Stimulated activated CD4-positive, alpha-beta T cell treated with anti-CD3 and anti-CD28 coated beads, Interleukin-2, amount 100 ng/mL, for 4 hours (primary cell): ENCODE measurements around the gene UBAP1L.
"Not testable (repeated sequence)": the region's sequence is repeated elsewhere in the genome, so short reads cannot be mapped to it uniquely, and the experiment has no call there.

Experiments
- DNase-seq: peaks from one replicate; pipeline ENCODE4 v3.0.0-alpha.2; 2020; ENCODE audit warnings: low read depth

The UBAP1L gene

DNA sequence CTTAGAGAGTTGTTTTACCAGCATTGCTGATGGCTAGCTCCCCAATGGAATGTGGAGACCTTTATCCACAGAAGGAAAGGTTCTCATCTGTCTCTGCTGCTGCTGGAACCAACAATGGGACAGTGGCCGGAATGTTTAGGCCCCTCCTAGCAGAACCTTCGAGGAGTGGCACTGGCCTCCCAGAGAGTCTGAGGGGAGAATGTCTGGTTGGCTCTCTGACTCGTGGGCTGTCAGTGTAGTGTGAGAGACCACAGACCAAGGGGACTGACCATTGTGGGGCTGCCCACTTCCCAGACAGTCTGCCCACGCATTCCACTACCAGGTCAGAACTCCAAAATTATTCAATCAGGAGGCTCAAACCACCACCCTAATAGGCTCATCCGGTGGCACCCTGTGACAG is 52.3 kb downstream of the UBAP1L start:
- no peak for DNase-seq

DNA sequence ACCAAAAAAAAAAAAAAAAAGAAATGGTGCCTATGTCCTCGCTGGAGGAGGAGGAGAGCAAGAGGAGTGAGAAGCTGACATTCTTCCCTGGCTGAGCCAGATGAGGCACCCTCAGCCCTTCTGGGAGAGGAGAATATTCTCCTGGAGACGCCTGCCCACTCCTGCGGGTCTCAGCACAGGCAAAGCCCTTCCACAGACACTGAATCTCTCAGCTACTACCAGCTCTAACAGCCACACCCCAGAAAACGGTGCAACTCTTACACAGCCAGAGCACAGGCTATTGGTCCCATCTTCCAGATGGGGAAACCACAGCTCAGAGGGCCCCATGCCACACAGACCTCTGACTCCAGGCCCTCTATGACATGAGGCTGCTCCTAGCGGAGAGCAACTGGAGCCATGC is 52.9 kb downstream of the UBAP1L start:
- DNase-seq = no peak

DNA sequence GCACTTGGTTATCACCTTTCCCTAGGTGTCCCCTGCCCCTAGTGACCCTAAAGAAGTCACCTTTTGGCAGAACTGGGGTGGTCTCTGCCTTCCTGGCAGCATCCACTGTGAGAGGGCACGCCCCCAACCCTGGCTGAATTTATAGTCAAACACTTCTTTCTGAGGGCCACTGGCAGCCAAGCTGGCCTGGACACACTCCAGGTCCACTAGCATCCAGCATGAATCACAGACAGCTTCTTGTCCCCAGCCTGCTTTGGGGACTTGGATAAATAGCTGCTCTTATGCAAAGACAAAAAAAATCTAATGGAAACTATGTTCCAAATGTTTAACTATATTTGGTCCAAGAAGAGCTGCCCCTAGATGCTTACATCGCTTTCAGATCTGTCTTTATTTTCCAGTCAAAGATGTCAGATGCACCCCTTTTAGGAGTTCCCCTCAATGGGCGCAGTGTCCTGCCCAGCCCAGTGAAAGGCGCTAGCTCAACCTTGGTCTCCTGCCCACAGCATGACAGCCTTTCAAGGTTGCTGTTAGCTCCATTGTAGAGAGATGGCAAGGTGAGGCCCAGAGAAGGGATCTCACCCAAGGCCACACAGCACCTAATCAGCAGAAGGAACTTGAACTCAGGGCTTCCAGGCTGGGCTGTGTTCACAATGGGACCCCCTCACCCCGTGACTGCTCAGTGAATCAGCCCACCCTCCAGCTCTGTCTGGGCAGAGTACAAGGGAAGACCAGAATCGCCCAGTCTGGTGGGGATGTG is 54.2 kb downstream of the UBAP1L start:
- no peak for DNase-seq

- DNase-seq = no peak
Measured at GRCh38 chr15:65059931-65060596, 54.9 kb downstream of the UBAP1L start.

- no peak for DNase-seq
Measured at GRCh38 chr15:65059369-65059750, 55.6 kb downstream of the UBAP1L start.

GRCh38 chr15:65058394-65059368 is 56.3 kb downstream of the UBAP1L start:
- DNase-seq = no peak

DNA sequence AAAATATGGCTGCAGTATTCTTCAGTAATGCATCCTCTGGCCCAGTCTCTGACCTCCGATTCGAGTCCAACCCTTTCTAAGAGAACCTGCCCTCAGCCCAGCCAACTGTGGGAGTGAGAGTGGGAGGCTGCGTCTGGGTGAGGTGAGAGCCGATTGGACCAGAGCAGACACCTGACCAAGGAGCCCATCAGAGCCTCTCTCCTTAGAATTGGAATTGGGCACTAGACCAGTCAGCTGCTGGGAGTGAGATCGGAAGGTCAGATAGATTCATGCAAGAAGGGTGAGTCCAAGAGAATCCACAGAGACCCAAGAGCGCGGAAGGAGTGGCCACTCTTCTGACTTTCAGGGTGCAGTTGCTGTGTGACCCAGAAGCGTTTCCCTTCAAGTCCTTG is 57.5 kb downstream of the UBAP1L start:
- DNase-seq = no peak

GRCh38 chr15:65056868-65057548 is 58.0 kb downstream of the UBAP1L start:
- no peak for DNase-seq

DNA sequence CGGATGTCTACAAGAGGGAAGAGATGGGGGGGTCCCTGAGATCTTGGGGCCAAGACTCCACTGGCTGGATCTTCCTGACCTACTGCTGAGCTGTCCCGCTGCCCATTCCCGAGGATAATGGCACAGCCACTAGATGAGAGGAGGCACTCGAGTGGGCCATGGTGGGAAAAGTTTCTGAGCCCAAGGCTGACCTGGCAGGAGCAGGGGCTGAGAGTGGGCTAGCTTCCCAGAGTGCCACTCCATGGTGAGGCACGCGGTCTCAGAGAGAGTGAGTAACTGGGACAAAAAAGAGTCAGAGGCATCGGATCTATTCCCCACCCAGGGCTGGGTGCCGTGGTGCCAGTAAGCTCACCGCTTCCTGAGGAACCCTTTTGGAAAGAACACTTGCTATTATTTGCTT is 58.9 kb downstream of the UBAP1L start:
- DNase-seq = no peak

GRCh38 chr15:65055201-65055870 is 59.7 kb downstream of the UBAP1L start:
- no peak for DNase-seq

DNA sequence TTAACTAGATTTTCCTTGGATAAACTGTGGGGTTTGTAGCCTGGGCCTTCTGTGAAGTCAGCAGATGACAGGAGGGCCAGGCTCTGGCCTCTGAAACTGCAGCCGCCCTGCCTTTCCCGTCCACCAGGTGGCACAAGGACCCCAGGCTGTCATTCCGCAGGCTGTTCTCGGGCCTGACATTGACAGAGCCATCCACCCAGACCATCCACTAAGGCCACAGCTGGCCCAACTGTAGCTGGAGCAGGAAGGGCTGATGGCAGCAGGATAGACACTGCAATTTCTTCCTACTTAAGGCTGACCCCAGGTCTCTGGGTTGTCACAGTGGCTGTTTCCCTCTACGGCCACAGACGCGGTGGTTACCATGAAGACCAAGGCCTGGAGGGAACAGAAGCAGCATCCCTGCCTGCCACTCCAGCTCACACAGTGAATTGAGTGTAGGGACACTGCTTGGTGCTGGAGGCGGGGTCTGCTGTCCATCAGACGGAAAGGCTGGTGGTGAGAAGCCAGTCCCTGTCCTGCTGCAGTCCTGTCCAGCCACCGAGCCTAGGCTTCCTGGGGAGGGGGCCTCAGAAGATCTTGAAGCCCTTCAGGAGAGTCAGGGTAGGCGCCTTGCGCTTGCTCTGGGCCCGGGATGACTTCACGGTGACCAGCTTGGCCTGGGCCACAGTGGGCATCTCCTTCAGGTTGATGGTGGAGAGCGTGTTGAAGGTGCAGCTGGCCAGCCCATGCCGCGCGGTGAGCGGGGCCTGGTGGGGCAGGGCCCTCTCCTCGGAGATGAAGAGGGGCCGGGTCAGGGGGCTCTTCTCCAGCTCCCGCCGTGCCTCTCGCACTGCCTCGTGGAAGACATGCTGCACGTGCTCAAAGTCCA is 60.4 kb downstream of the UBAP1L start:
- DNase-seq = peak; percentile 14

DNA sequence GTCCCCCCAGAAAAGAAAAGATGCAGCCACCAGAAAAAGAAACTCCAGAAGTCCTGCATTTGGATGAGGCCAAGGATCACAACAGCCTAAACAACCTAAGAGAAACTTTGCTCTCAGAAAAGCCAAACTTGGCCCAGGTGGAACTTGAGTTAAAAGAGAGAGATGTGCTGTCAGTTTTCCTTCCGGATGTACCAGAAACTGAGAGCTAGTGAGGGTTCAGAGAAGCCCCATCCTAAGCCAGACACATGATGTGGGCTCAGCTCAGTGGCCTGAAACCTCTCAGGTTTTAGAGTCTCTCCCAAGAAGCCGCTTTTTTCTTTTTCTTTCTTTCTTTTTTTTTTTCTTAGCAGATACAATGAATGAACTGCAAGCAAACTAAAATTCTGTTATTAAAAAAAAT is 62.0 kb downstream of the UBAP1L start:
- no peak for DNase-seq

DNA sequence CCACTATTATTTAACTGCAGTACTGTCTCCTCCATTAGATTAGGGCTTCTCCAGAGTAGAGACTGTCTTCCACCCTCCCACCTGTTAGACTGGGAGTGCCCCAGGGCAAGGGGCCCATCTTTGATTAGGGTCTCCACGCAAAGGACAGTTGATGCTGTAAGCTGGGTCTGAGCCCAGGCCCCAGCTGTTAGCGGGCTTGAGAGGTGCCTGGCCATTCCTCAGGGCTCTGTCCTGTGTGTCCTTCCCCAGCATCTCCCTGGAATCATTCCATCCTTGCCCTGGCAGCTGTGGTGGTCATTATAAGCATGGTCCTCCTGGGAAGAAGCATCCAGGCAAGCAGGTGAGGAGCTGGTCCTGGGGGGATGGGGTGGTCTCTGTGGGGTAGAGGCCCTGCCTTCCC is 63.7 kb downstream of the UBAP1L start:
- DNase-seq = no peak

- DNase-seq = no peak
Measured at GRCh38 chr15:65050270-65050669, 64.7 kb downstream of the UBAP1L start.

GRCh38 chr15:65049418-65049840 is 65.6 kb downstream of the UBAP1L start:
- peak; percentile 88 for DNase-seq

- no peak for DNase-seq
Measured at GRCh38 chr15:65048241-65048640, 66.8 kb downstream of the UBAP1L start.

- DNase-seq = no peak
Measured at GRCh38 chr15:65044724-65045481, 70.1 kb downstream of the UBAP1L start, which contains the start of gene SLC51B. TSS of gene SLC51B (plus strand) at chr15:65045387. CDS start at chr15:65050005, 4,618 bp downstream.

DNA sequence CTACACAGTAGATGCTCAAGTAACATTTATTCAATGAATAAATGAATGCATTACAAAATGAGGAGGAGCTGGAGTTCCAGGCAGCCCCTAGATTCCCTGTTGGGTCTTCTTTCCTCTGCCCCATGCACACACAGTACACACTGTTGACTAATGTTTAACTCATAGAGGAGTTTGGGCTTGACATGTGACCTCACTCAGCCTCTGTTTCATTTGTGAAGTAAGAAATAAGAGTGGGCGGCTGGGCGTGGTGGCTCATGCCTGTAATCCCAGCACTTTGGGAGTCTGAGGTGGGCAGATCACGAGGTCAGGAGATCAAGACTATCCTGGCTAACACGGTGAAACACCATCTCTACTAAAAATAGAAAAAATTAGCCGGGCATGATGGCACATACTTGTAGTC is 70.8 kb downstream of the UBAP1L start:
- DNase-seq = not testable (repeated sequence)

DNA sequence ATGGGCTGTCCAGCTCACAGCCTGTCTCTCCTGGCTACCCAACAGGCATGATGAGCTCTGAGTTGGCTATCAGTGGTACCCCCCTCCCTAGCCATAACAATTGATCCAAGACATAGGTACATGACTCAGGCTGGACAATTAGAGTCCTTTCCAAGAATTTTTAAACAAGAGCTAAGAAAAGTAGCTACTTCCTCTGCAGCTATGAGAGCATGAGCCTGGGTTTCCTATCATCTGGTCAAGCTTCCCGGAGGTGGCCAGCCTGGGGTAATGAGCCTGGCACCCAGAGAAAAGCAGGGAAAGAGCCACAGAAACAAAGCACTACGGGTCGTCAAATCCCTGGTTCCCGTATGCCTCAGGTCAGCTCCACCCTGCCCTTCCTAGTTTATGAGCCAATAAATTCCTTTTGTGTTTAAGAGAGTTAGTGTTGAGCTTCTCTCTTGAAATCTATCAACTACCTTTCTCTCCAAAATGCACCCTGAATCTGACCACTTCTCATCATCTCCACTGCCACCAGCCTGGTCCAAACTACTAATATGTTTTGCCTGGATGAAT is 72.1 kb downstream of the UBAP1L start:
- DNase-seq = no peak
